H1 (cell line): Measurements from ENCODE around the gene FAM50A. TPM values are rescaled to one million over a fixed set of nuclear protein-coding genes. Genes with fewer than 3 reads are reported as not detected.

Source experiments
- ASH2L ChIP-seq: fragments of 200-600, 300-600 bp; sonication (generic); IDR thresholded peaks from one replicate; pipeline ENCODE4 v1.7.1; 2017; ENCODE audit warnings: low read length
- CBX5 ChIP-seq: fragments of 300-800, 300-1000 bp; sonication (generic); IDR thresholded peaks from 2 replicates; pipeline ENCODE4 v1.7.1; 2016; ENCODE audit warnings: antibody characterized with exemption, low read length, low read depth
- CBX8 ChIP-seq: fragments of 300-800, 300-1000 bp; sonication (generic); IDR thresholded peaks from 2 replicates; pipeline ENCODE4 v1.7.1; 2016; ENCODE audit warnings: low read depth, low read length, borderline replicate concordance
- CHD2 ChIP-seq: IDR thresholded peaks from 2 replicates; pipeline ENCODE4 v1.6.1; 2012; ENCODE audit warnings: low read length, improper control_type of control experiment
- HDAC2 ChIP-seq, 2 experiments: fragments of 300-600 bp in 1 of 2; sonication (generic) in 1 of 2; IDR thresholded peaks; 2 replicates each; pipeline ENCODE4 v1.6.1; 2011 to 2012; ENCODE audit warnings: low read depth in 2 of 2, low read length in 2 of 2, mild to moderate bottlenecking in 2 of 2, moderate library complexity in 2 of 2, borderline replicate concordance in 1 of 2, inconsistent platforms in 1 of 2
- POLR2AphosphoS5 ChIP-seq: IDR thresholded peaks from 2 replicates; pipeline ENCODE4 v1.6.1; 2011; ENCODE audit warnings: low read depth, low read length
- RXRA ChIP-seq: IDR thresholded peaks from 2 replicates; pipeline ENCODE4 v1.6.1; 2011; ENCODE audit warnings: low read depth, mild to moderate bottlenecking, low read length, moderate library complexity; ENCODE audit not compliant: insufficient read depth
- SIRT6 ChIP-seq: IDR thresholded peaks from one replicate; pipeline ENCODE4 v1.7.1; 2012; ENCODE audit warnings: low read length, inconsistent platforms
- TCF12 ChIP-seq: IDR thresholded peaks from 2 replicates; pipeline ENCODE4 v1.6.1; 2011; ENCODE audit warnings: low read depth, mild to moderate bottlenecking, low read length
- polyA plus RNA-seq, 7 experiments: library from polyadenylated mRNA; depleted of rRNA in 3 of 7; stranded (reverse) in 5 of 7; unstranded in 2 of 7; fragments of >200 nt in 5 of 7; fragments of 200-250 nt in 2 of 7; gene quantifications; 1 replicate in 5 of 7; 2 replicates in 1 of 7; 4 replicates in 1 of 7; pipeline versions ENCODE4 v1.2.1 to v1.2.3, GENCODE V29; 2011 to 2013; ENCODE audit warnings: missing spikeins in 2 of 7, mixed read lengths in 2 of 7
- total RNA-seq: library from RNA; stranded (reverse); fragmentation: NEBNext Ultra II Directional; extraction: Animal tissue kit (Norgen Biotek cat#: 25700); gene quantifications from 2 replicates; pipeline ENCODE4 v1.2.1, GENCODE V29; 2021
- TF ChIP-seq, protein P1 (sequence below): fragments of 300-600 bp; sonication (generic); IDR thresholded peaks from 2 replicates; pipeline ENCODE4 v1.7.1; 2012; ENCODE audit warnings: low read length, moderate library complexity, mild to moderate bottlenecking, inconsistent platforms; ENCODE audit not compliant: insufficient replicate concordance
- TF ChIP-seq, protein P2 (sequence below): IDR thresholded peaks from 2 replicates; pipeline ENCODE4 v1.6.1; 2012; ENCODE audit warnings: low read length, inconsistent platforms

The FAM50A gene
- total and polyA plus RNA-seq, 2 of the 8 experiments (the other 6 are each of a cell fraction or from before 2014, with no cell fraction given) = 30.7 to 48.7 TPM

DNA sequence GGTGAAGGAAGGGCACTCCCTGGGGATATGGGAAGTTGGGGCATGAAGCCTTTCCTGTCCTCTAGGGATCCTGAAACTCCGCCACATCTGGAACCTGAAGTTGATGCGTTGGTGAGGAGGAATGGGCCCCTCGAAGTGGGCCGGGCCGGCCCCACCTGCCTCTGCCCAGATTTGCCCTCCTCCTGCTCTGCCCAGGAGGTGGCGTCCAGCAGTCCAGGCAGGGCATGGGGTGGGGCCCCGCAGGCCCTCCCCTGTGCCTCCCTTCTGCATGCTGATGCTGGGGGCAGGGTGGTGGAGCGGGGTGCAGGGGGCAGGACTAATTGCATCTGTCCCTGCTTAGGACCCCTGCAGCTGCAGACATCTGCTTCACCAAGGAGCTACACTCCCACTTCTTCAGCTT lies 30.8 kb upstream of the FAM50A start (continued):
- TF ChIP-seq, protein P1, sequence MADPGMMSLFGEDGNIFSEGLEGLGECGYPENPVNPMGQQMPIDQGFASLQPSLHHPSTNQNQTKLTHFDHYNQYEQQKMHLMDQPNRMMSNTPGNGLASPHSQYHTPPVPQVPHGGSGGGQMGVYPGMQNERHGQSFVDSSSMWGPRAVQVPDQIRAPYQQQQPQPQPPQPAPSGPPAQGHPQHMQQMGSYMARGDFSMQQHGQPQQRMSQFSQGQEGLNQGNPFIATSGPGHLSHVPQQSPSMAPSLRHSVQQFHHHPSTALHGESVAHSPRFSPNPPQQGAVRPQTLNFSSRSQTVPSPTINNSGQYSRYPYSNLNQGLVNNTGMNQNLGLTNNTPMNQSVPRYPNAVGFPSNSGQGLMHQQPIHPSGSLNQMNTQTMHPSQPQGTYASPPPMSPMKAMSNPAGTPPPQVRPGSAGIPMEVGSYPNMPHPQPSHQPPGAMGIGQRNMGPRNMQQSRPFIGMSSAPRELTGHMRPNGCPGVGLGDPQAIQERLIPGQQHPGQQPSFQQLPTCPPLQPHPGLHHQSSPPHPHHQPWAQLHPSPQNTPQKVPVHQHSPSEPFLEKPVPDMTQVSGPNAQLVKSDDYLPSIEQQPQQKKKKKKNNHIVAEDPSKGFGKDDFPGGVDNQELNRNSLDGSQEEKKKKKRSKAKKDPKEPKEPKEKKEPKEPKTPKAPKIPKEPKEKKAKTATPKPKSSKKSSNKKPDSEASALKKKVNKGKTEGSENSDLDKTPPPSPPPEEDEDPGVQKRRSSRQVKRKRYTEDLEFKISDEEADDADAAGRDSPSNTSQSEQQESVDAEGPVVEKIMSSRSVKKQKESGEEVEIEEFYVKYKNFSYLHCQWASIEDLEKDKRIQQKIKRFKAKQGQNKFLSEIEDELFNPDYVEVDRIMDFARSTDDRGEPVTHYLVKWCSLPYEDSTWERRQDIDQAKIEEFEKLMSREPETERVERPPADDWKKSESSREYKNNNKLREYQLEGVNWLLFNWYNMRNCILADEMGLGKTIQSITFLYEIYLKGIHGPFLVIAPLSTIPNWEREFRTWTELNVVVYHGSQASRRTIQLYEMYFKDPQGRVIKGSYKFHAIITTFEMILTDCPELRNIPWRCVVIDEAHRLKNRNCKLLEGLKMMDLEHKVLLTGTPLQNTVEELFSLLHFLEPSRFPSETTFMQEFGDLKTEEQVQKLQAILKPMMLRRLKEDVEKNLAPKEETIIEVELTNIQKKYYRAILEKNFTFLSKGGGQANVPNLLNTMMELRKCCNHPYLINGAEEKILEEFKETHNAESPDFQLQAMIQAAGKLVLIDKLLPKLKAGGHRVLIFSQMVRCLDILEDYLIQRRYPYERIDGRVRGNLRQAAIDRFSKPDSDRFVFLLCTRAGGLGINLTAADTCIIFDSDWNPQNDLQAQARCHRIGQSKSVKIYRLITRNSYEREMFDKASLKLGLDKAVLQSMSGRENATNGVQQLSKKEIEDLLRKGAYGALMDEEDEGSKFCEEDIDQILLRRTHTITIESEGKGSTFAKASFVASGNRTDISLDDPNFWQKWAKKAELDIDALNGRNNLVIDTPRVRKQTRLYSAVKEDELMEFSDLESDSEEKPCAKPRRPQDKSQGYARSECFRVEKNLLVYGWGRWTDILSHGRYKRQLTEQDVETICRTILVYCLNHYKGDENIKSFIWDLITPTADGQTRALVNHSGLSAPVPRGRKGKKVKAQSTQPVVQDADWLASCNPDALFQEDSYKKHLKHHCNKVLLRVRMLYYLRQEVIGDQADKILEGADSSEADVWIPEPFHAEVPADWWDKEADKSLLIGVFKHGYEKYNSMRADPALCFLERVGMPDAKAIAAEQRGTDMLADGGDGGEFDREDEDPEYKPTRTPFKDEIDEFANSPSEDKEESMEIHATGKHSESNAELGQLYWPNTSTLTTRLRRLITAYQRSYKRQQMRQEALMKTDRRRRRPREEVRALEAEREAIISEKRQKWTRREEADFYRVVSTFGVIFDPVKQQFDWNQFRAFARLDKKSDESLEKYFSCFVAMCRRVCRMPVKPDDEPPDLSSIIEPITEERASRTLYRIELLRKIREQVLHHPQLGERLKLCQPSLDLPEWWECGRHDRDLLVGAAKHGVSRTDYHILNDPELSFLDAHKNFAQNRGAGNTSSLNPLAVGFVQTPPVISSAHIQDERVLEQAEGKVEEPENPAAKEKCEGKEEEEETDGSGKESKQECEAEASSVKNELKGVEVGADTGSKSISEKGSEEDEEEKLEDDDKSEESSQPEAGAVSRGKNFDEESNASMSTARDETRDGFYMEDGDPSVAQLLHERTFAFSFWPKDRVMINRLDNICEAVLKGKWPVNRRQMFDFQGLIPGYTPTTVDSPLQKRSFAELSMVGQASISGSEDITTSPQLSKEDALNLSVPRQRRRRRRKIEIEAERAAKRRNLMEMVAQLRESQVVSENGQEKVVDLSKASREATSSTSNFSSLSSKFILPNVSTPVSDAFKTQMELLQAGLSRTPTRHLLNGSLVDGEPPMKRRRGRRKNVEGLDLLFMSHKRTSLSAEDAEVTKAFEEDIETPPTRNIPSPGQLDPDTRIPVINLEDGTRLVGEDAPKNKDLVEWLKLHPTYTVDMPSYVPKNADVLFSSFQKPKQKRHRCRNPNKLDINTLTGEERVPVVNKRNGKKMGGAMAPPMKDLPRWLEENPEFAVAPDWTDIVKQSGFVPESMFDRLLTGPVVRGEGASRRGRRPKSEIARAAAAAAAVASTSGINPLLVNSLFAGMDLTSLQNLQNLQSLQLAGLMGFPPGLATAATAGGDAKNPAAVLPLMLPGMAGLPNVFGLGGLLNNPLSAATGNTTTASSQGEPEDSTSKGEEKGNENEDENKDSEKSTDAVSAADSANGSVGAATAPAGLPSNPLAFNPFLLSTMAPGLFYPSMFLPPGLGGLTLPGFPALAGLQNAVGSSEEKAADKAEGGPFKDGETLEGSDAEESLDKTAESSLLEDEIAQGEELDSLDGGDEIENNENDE = no peak
- TF ChIP-seq HDAC2 (IDR thresholded peaks at IDR 0.05; ENCODE audit: borderline replicate concordance in 1 of 2, low read depth in 2 of 2, low read length in 2 of 2) (no peak), RXRA (no peak), TCF12 (no peak), CBX8 (no peak), CHD2 (no peak), SIRT6 (no peak), ASH2L (no peak), POLR2AphosphoS5 (no peak), CBX5 (no peak)
- TF ChIP-seq, protein P2, sequence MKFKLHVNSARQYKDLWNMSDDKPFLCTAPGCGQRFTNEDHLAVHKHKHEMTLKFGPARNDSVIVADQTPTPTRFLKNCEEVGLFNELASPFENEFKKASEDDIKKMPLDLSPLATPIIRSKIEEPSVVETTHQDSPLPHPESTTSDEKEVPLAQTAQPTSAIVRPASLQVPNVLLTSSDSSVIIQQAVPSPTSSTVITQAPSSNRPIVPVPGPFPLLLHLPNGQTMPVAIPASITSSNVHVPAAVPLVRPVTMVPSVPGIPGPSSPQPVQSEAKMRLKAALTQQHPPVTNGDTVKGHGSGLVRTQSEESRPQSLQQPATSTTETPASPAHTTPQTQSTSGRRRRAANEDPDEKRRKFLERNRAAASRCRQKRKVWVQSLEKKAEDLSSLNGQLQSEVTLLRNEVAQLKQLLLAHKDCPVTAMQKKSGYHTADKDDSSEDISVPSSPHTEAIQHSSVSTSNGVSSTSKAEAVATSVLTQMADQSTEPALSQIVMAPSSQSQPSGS = no peak
